A549 (cell line): ENCODE data around the gene CCDC12. TPM values are rescaled to one million over a fixed set of nuclear protein-coding genes. Genes with fewer than 3 reads are reported as not detected.

Source experiments
- ATAC-seq, 2 experiments: fragments of 200-7000 bp in 1 of 2; fragments of >200 bp in 1 of 2; cut with Nextera tagmentation in 1 of 2; cut with Tn5 transposase in 1 of 2; 3 replicates each; pipeline versions ENCODE4 v1.8.0 to v1.9.1; 2018 to 2020; ENCODE audit warnings: mild to moderate bottlenecking in 1 of 2, moderate library complexity in 1 of 2
- CTCF ChIA-PET: fragments of 300-600 bp; sonication (Branson Sonifier 250); formaldehyde crosslinking; extraction: SDS; loops from one replicate; lab custom pipeline; 2021; ENCODE audit warnings: antibody characterized with exemption, inconsistent platforms; lab: Yijun Ruan, JAX
- POLR2A ChIA-PET: fragments of 350-600 bp; formaldehyde crosslinking; extraction: SDS; loops from one replicate; lab custom pipeline; 2021; ENCODE audit warnings: antibody characterized with exemption, inconsistent platforms; lab: Yijun Ruan, JAX
- DNase-seq, 2 experiments: peaks; one replicate each; pipeline versions ENCODE4 v3.0.0 to v3.0.0-alpha.2; 2011 to 2016; ENCODE audit warnings: low read depth in 1 of 2, low spot score in 1 of 2
- FAIRE-seq: peaks from 2 replicates; lab custom pipeline; 2011; peaks lifted over from hg19 to GRCh38; lab: Jason Lieb, UNC
- H3K27ac ChIP-seq, 2 experiments: fragments of >200 bp; sonication (Bioruptor Twin); formaldehyde crosslinking; 3 replicates each; pipeline ENCODE4 v1.5.1; 2016 to 2017
- H3K4me1 ChIP-seq: fragments of >200 bp; sonication (Bioruptor Twin); formaldehyde crosslinking; 3 replicates; pipeline ENCODE4 v1.6.1; 2016
- H3K4me2 ChIP-seq: fragments of >200 bp; sonication (Bioruptor Twin); formaldehyde crosslinking; 3 replicates; pipeline ENCODE4 v1.6.1; 2016
- H3K4me3 ChIP-seq: fragments of >200 bp; sonication (Bioruptor Twin); formaldehyde crosslinking; 3 replicates; pipeline ENCODE4 v1.5.1; 2016
- H3K9me3 ChIP-seq: fragments of >200 bp; sonication (Bioruptor Twin); formaldehyde crosslinking; 3 replicates; pipeline ENCODE4 v1.6.1; 2016
- CBX8 ChIP-seq: fragments of 200-600 bp; sonication (generic); IDR thresholded peaks from 2 replicates; pipeline ENCODE4 v1.6.1; 2016
- CHD2 ChIP-seq: fragments of 150-350 bp; IDR thresholded peaks from 2 replicates; pipeline ENCODE4 v1.6.1; 2014; ENCODE audit warnings: low read length; ENCODE audit not compliant: partially characterized antibody
- E2F6 ChIP-seq: IDR thresholded peaks from 2 replicates; pipeline ENCODE4 v1.6.1; 2012; ENCODE audit warnings: low read depth, borderline replicate concordance
- EHF ChIP-seq: fragments of 250-450 bp; sonication (Bioruptor Pico); IDR thresholded peaks from 2 replicates; pipeline ENCODE4 v1.5.0; 2020; ENCODE audit warnings: mild to moderate bottlenecking
- ESRRA ChIP-seq: fragments of 150-350 bp; IDR thresholded peaks from 2 replicates; pipeline ENCODE4 v1.6.1; 2014; ENCODE audit warnings: mild to moderate bottlenecking, low read length, borderline replicate concordance
- FOSB ChIP-seq: fragments of 250-450 bp; sonication (Bioruptor Pico); IDR thresholded peaks from 2 replicates; pipeline ENCODE4 v1.5.0; 2020; ENCODE audit warnings: mild to moderate bottlenecking, moderate library complexity
- FOSL2 ChIP-seq, 2 experiments: fragments of 450-650 bp in 1 of 2; fragments of >200 bp in 1 of 2; sonication (Bioruptor Twin) in 1 of 2; formaldehyde crosslinking; IDR thresholded peaks; 2 replicates each; pipeline versions ENCODE4 v1.5.0 to v1.6.1; 2016 to 2020; ENCODE audit warnings: mild to moderate bottlenecking in 1 of 2, moderate library complexity in 1 of 2
- HEYL ChIP-seq: fragments of 250-450 bp; sonication (Bioruptor Pico); IDR thresholded peaks from 2 replicates; pipeline ENCODE4 v1.8.0; 2021; ENCODE audit warnings: mild to moderate bottlenecking, moderate library complexity
- HOXB5 ChIP-seq: fragments of 250-450 bp; sonication (Bioruptor Pico); IDR thresholded peaks from 2 replicates; pipeline ENCODE4 v1.5.0; 2020; ENCODE audit warnings: mild to moderate bottlenecking, moderate library complexity
- JUN ChIP-seq, 2 experiments: fragments of >200 bp; sonication (Bioruptor Twin); formaldehyde crosslinking; IDR thresholded peaks; 2 replicates in 1 of 2; 3 replicates in 1 of 2; pipeline ENCODE4 v1.6.1; 2016 to 2017
- MAFK ChIP-seq: fragments of 450-650 bp; IDR thresholded peaks from 2 replicates; pipeline ENCODE4 v1.6.1; 2014; ENCODE audit not compliant: partially characterized antibody
- MYC ChIP-seq: IDR thresholded peaks from 2 replicates; pipeline ENCODE4 v1.6.1; 2012; ENCODE audit warnings: mild to moderate bottlenecking, inconsistent platforms, low read length, improper control_type of control experiment, borderline replicate concordance
- NR3C1 ChIP-seq: fragments of >200 bp; sonication (Bioruptor Twin); formaldehyde crosslinking; IDR thresholded peaks from 3 replicates; pipeline ENCODE4 v1.6.1; 2017
- PBX3 ChIP-seq: IDR thresholded peaks from 2 replicates; pipeline ENCODE4 v1.6.1; 2012
- POLR2A ChIP-seq: IDR thresholded peaks from 2 replicates; pipeline ENCODE4 v1.6.1; 2012; ENCODE audit warnings: mild to moderate bottlenecking, low read length
- POLR2AphosphoS2 ChIP-seq: conservative IDR thresholded peaks from 2 replicates; pipeline ENCODE4 v1.6.1; 2012; ENCODE audit warnings: low read length, improper control_type of control experiment, inconsistent platforms
- REST ChIP-seq: fragments of 200-600 bp; sonication (generic); IDR thresholded peaks from 2 replicates; pipeline ENCODE4 v1.6.1; 2016; ENCODE audit warnings: antibody characterized with exemption, mild to moderate bottlenecking, moderate library complexity
- RFX5 ChIP-seq: fragments of 450-650 bp; IDR thresholded peaks from 2 replicates; pipeline ENCODE4 v1.7.1; 2014; ENCODE audit warnings: antibody characterized with exemption, mild to moderate bottlenecking, moderate library complexity
- RNF2 ChIP-seq: fragments of 200-600 bp; sonication (generic); IDR thresholded peaks from 2 replicates; pipeline ENCODE4 v1.6.1; 2016; ENCODE audit warnings: low read depth, mild to moderate bottlenecking, antibody characterized with exemption, moderate library complexity, borderline replicate concordance
- SMC3 ChIP-seq: fragments of >200 bp; sonication (Bioruptor Twin); formaldehyde crosslinking; IDR thresholded peaks from 3 replicates; pipeline ENCODE4 v1.6.1; 2018; ENCODE audit warnings: inconsistent platforms
- USF2 ChIP-seq: fragments of 450-650 bp; IDR thresholded peaks from 2 replicates; pipeline ENCODE4 v1.6.1; 2014; ENCODE audit warnings: antibody characterized with exemption
- WGBS: methylation state at CpG from one replicate; pipeline ENCODE4 v1.1.6; 2017; ENCODE audit errors: missing lambda C conversion rate; 5-methylcytosine and 5-hydroxymethylcytosine counted together
- polyA plus RNA-seq, 4 experiments: library from polyadenylated mRNA; depleted of rRNA in 3 of 4; stranded (reverse); fragments of >200 nt; fragmentation: RNase III in 1 of 4; extraction: RNeasy Plus Mini Kit Qiagen cat#74134 plus additional on column Dnase treatment in 1 of 4; gene quantifications; 2 replicates in 3 of 4; 3 replicates in 1 of 4; pipeline ENCODE4 v1.2.3, GENCODE V29; 2011 to 2017

CCDC12 gene
- polyA plus RNA-seq, 2 of the 4 experiments (the other 2 are of a cell fraction), result 34.8 to 81.0 TPM

GRCh38 chr3:46971742-46972141, 4.8 kb downstream of the CCDC12 start:
- POLR2A ChIA-PET, result no interaction called here
- no peaks in the 10 kb centered on the region for H3K9me3 ChIP-seq
- FAIRE-seq, result no peak
- CTCF ChIA-PET, result no interaction called here
- peak overlapping the region; percentile 81 for H3K4me2 ChIP-seq
- H3K27ac ChIP-seq, result peak overlapping the region; percentile 76 to 80; a peak in 4 of 6 replicates
- peaks cover 68% of the 10 kb centered on the region for H3K4me1 ChIP-seq
- 100% methylated on average over 1 of the region's 1 CpG for WGBS
- H3K4me3 ChIP-seq, result no peak overlapping the region
- ATAC-seq, result no peak
- no peak for DNase-seq
- TF ChIP-seq POLR2AphosphoS2 (no peak), CBX8 (no peak), USF2 (no peak), RFX5 (no peak), JUN (IDR thresholded peaks at IDR 0.05) (no peak), E2F6 (no peak), RNF2 (no peak), SMC3 (no peak), REST (no peak), EHF (CRISPR knock-in tag) (no peak), ESRRA (no peak), CHD2 (no peak), MAFK (no peak), HOXB5 (CRISPR knock-in tag) (no peak)

GRCh38 chr3:46971151-46971550, 5.4 kb downstream of the CCDC12 start:
- CTCF ChIA-PET, result interaction anchor here (0.8 kb wide), 1 partner anchor 47 kb away, joined by 4 read pairs; no protein-coding TSS in a partner anchor
- Histone ChIP-seq H3K4me1 (peaks cover 72% of the 10 kb centered on the region), H3K4me3 (peak overlapping the region; percentile 21; the same call in 1 of the 3 replicates), H3K4me2 (peak overlapping the region; percentile 81), H3K9me3 (no peaks in the 10 kb centered on the region), H3K27ac (peak overlapping the region; percentile 76 to 80)
- FAIRE-seq (no peak), ATAC-seq (peak in 1 of 2 experiments; percentile 16; a peak in 3 of 6 replicates), DNase-seq (no peak)
- 56% methylated on average over 6 of the region's 6 CpGs for WGBS
- POLR2A ChIA-PET, result no interaction called here
- no peak for TF ChIP-seq NR3C1
- no peak for TF ChIP-seq FOSL2 (IDR thresholded peaks at IDR 0.05)
- TF ChIP-seq FOSL2 (CRISPR knock-in tag; IDR thresholded peaks at IDR 0.05), result no peak
- no peak for TF ChIP-seq POLR2A
- TF ChIP-seq MYC, result no peak

- ATAC-seq (peak; percentile 66 to 81), DNase-seq (peak in 1 of 2 experiments; percentile 41), FAIRE-seq (no peak)
- Histone ChIP-seq H3K4me1 (peaks cover 77% of the 10 kb centered on the region), H3K4me2 (peak overlapping the region; percentile 81), H3K27ac (peak overlapping the region; percentile 76 to 80), H3K9me3 (no peaks in the 10 kb centered on the region), H3K4me3 (peak overlapping the region; percentile 21; the same call in 1 of the 3 replicates)
- 22% methylated on average over 3 of the region's 3 CpGs for WGBS
- ChIA-PET POLR2A (no interaction called here), CTCF (interaction anchor here (0.8 to 1.2 kb wide), 3 partner anchors 46 to 61 kb away, joined by 3 to 4 read pairs (median 3); no protein-coding TSS in a partner anchor)
- no peak for TF ChIP-seq HEYL (CRISPR knock-in tag)
- TF ChIP-seq HOXB5 (CRISPR knock-in tag), result no peak
- TF ChIP-seq FOSB, result no peak
- TF ChIP-seq SMC3, result no peak
- no peak for TF ChIP-seq MAFK
- TF ChIP-seq PBX3, result no peak
- TF ChIP-seq RFX5, result no peak
Observed at GRCh38 chr3:46970391-46971091, 6.0 kb downstream of the CCDC12 start.
